H1 (cell line): Measurements from ENCODE around the gene TUBB2B. TPM values are rescaled to one million over a fixed set of nuclear protein-coding genes. Genes with fewer than 3 reads are reported as not detected.

ENCODE experiments used
- CTCF ChIA-PET: fragments of 300-600 bp; sonication (Branson Sonifier 250); formaldehyde crosslinking; loops from one replicate; lab custom pipeline; 2021; ENCODE audit not compliant: partially characterized antibody; lab: Charles Lee
- POLR2A ChIA-PET: fragments of 300-600 bp; sonication (Branson Sonifier 250); formaldehyde crosslinking; loops from one replicate; lab custom pipeline; 2021; ENCODE audit warnings: inconsistent platforms; ENCODE audit not compliant: partially characterized antibody; lab: Charles Lee
- DNase-seq, 2 experiments: peaks; one replicate each; pipeline versions ENCODE4 v3.0.0 to v3.0.0-alpha.2; 2010 to 2022; ENCODE audit warnings: low spot score in 2 of 2, low read depth in 1 of 2, mixed read lengths in 1 of 2
- FAIRE-seq: peaks from 2 replicates; lab custom pipeline; 2011; peaks lifted over from hg19 to GRCh38; lab: Jason Lieb, UNC
- H2AFZ ChIP-seq: 2 replicates; pipeline ENCODE4 v1.8.1; 2012; ENCODE audit warnings: low read length, inconsistent platforms
- H2AK5ac ChIP-seq: 2 replicates; pipeline ENCODE4 v1.6.1; 2013; ENCODE audit warnings: low read depth, low read length
- H2BK120ac ChIP-seq: replicated peaks from 2 replicates; pipeline ENCODE3; 2013; ENCODE audit warnings: low read depth, low read length, inconsistent platforms
- H2BK12ac ChIP-seq: 2 replicates; pipeline ENCODE4 v1.6.1; 2013; ENCODE audit warnings: low read depth, low read length
- H2BK15ac ChIP-seq: 2 replicates; pipeline ENCODE4 v1.6.1; 2013; ENCODE audit warnings: low read length
- H2BK20ac ChIP-seq: 2 replicates; pipeline ENCODE4 v1.6.1; 2013; ENCODE audit warnings: low read length
- H2BK5ac ChIP-seq: 2 replicates; pipeline ENCODE4 v1.6.1; 2013; ENCODE audit warnings: low read depth, low read length
- H3K14ac ChIP-seq: 2 replicates; pipeline ENCODE4 v1.6.1; 2013; ENCODE audit warnings: inconsistent platforms; ENCODE audit not compliant: insufficient read length
- H3K18ac ChIP-seq: 2 replicates; pipeline ENCODE4 v1.6.1; 2013; ENCODE audit warnings: low read length; ENCODE audit errors: extremely low read depth
- H3K23ac ChIP-seq: 2 replicates; pipeline ENCODE4 v1.6.1; 2013; ENCODE audit warnings: inconsistent platforms; ENCODE audit not compliant: insufficient read length
- H3K23me2 ChIP-seq: 2 replicates; pipeline ENCODE4 v1.6.1; 2013; ENCODE audit warnings: low read depth, low read length
- H3K27ac ChIP-seq: 2 replicates; pipeline ENCODE4 v1.6.1; 2011; ENCODE audit warnings: low read depth, low read length, inconsistent platforms
- H3K27me3 ChIP-seq, 4 experiments: replicated peaks in 1 of 4; 1 replicate in 1 of 4; 2 replicates in 3 of 4; pipeline versions ENCODE4 v1.6.1 to v1.8.1; 2011 to 2013; ENCODE audit warnings: low read length in 3 of 4, mild to moderate bottlenecking in 3 of 4, inconsistent platforms in 2 of 4, mixed read lengths in 2 of 4, moderate library complexity in 1 of 4; ENCODE audit not compliant: control insufficient read depth in 3 of 4, insufficient read depth in 3 of 4; ENCODE audit errors: extremely low read depth in 1 of 4
- H3K36me3 ChIP-seq, 4 experiments: 2 replicates each; pipeline versions ENCODE4 v1.6.1 to v1.8.1; 2011 to 2013; ENCODE audit warnings: mild to moderate bottlenecking in 4 of 4, low read length in 3 of 4, moderate library complexity in 2 of 4, control low read depth in 1 of 4, inconsistent platforms in 1 of 4; ENCODE audit not compliant: insufficient read depth in 4 of 4, control insufficient read depth in 2 of 4
- H3K4ac ChIP-seq: replicated peaks from 2 replicates; pipeline ENCODE3; 2013; ENCODE audit warnings: low read length, low read depth, mixed read lengths, inconsistent platforms; ENCODE audit not compliant: insufficient read length
- H3K4me1 ChIP-seq, 4 experiments: replicated peaks in 1 of 4; 1 replicate in 1 of 4; 2 replicates in 3 of 4; pipeline versions ENCODE4 v1.6.1 to v1.8.1; 2011 to 2013; ENCODE audit warnings: low read length in 3 of 4, inconsistent platforms in 2 of 4, mixed read lengths in 1 of 4; ENCODE audit not compliant: insufficient read depth in 4 of 4, control insufficient read depth in 3 of 4
- H3K4me2 ChIP-seq, 2 experiments: 2 replicates each; pipeline versions ENCODE4 v1.6.1 to v1.8.1; 2011 to 2013; ENCODE audit warnings: low read depth in 2 of 2, low read length in 2 of 2, control low read depth in 1 of 2, inconsistent platforms in 1 of 2, mild to moderate bottlenecking in 1 of 2; ENCODE audit not compliant: insufficient read depth in 1 of 2
- H3K4me3 ChIP-seq, 4 experiments: fragments of 200-600, 300-600 bp in 1 of 4; sonication (generic), shearing (Covaris generic), sonication (Bioruptor Twin) in 1 of 4; 2 replicates each; pipeline versions ENCODE4 v1.5.1 to v1.8.1; 2011 to 2016; ENCODE audit warnings: low read length in 4 of 4, low read depth in 3 of 4, control low read depth in 2 of 4, inconsistent platforms in 2 of 4, mild to moderate bottlenecking in 2 of 4, mixed read lengths in 1 of 4, moderate library complexity in 1 of 4; ENCODE audit not compliant: insufficient read depth in 2 of 4; ENCODE audit errors: extremely low read depth in 1 of 4
- H3K56ac ChIP-seq: replicated peaks from 2 replicates; pipeline ENCODE3; 2013; ENCODE audit warnings: low read depth, mild to moderate bottlenecking, mixed read lengths, low read length, inconsistent platforms; ENCODE audit not compliant: insufficient read length
- H3K79me1 ChIP-seq: 2 replicates; pipeline ENCODE4 v1.6.1; 2013; ENCODE audit warnings: low read depth, low read length, control low read depth
- H3K79me2 ChIP-seq, 2 experiments: 2 replicates each; pipeline versions ENCODE4 v1.6.1 to v1.8.1; 2012 to 2013; ENCODE audit warnings: low read length in 2 of 2, mild to moderate bottlenecking in 2 of 2, inconsistent platforms in 1 of 2; ENCODE audit not compliant: insufficient read depth in 2 of 2, control insufficient read depth in 1 of 2
- H3K9ac ChIP-seq, 4 experiments: replicated peaks in 1 of 4; 1 replicate in 1 of 4; 2 replicates in 3 of 4; pipeline versions ENCODE4 v1.6.1 to v1.8.1; 2011 to 2013; ENCODE audit warnings: low read depth in 3 of 4, low read length in 3 of 4, control low read depth in 2 of 4, mild to moderate bottlenecking in 2 of 4, moderate library complexity in 2 of 4, inconsistent platforms in 1 of 4; ENCODE audit errors: extremely low read depth in 1 of 4
- H3K9me3 ChIP-seq, 2 experiments: 2 replicates each; pipeline versions ENCODE4 v1.6.1 to v1.8.1; 2012 to 2013; ENCODE audit warnings: mild to moderate bottlenecking in 2 of 2, moderate library complexity in 2 of 2, control low read depth in 1 of 2, inconsistent platforms in 1 of 2, low read depth in 1 of 2, low read length in 1 of 2, mixed read lengths in 1 of 2; ENCODE audit not compliant: insufficient read depth in 2 of 2
- H4K20me1 ChIP-seq, 2 experiments: replicated peaks in 1 of 2; 2 replicates each; pipeline versions ENCODE3 to v1.8.1; 2011 to 2013; ENCODE audit warnings: inconsistent platforms in 2 of 2, low read length in 2 of 2, mild to moderate bottlenecking in 1 of 2; ENCODE audit not compliant: insufficient read depth in 2 of 2, control insufficient read depth in 1 of 2
- H4K5ac ChIP-seq: 2 replicates; pipeline ENCODE4 v1.6.1; 2013; ENCODE audit warnings: low read length, low read depth, mixed read lengths, inconsistent platforms; ENCODE audit not compliant: insufficient read length
- H4K8ac ChIP-seq: 2 replicates; pipeline ENCODE4 v1.8.0; 2013; ENCODE audit warnings: mild to moderate bottlenecking, moderate library complexity, low read length, inconsistent platforms; ENCODE audit not compliant: insufficient read depth; ENCODE audit errors: extremely low read depth
- H4K91ac ChIP-seq: replicated peaks from 2 replicates; pipeline ENCODE3; 2013; ENCODE audit warnings: low read length, mixed read lengths, inconsistent platforms; ENCODE audit not compliant: insufficient read length
- BACH1 ChIP-seq: IDR thresholded peaks from 2 replicates; pipeline ENCODE4 v1.6.1; 2012; ENCODE audit warnings: low read length, improper control_type of control experiment
- CBX8 ChIP-seq: fragments of 300-800, 300-1000 bp; sonication (generic); IDR thresholded peaks from 2 replicates; pipeline ENCODE4 v1.7.1; 2016; ENCODE audit warnings: low read depth, low read length, borderline replicate concordance
- CREB1 ChIP-seq: IDR thresholded peaks from 2 replicates; pipeline ENCODE4 v1.6.1; 2012; ENCODE audit warnings: inconsistent platforms
- EZH2 ChIP-seq: fragments of 200-600 bp; sonication (generic); IDR thresholded peaks from 2 replicates; pipeline ENCODE4 v1.7.1; 2012; ENCODE audit warnings: low read depth, mild to moderate bottlenecking, moderate library complexity, low read length, inconsistent platforms; ENCODE audit not compliant: severe bottlenecking
- JUND ChIP-seq: IDR thresholded peaks from 2 replicates; pipeline ENCODE4 v1.6.1; 2011; ENCODE audit warnings: mild to moderate bottlenecking, improper control_type of control experiment, low read length
- KDM1A ChIP-seq: fragments of 200-600, 300-600 bp; sonication (generic); IDR thresholded peaks from 2 replicates; pipeline ENCODE4 v1.7.1; 2016; ENCODE audit warnings: mild to moderate bottlenecking, low read length, borderline replicate concordance
- POLR2AphosphoS5 ChIP-seq: IDR thresholded peaks from 2 replicates; pipeline ENCODE4 v1.6.1; 2011; ENCODE audit warnings: low read depth, low read length
- RAD21 ChIP-seq, 2 experiments: IDR thresholded peaks in 1 of 2; conservative IDR thresholded peaks in 1 of 2; 2 replicates each; pipeline ENCODE4 v1.6.1; 2011; ENCODE audit warnings: low read depth in 2 of 2, low read length in 2 of 2, improper control_type of control experiment in 1 of 2, inconsistent platforms in 1 of 2, mild to moderate bottlenecking in 1 of 2, moderate library complexity in 1 of 2
- RBBP5 ChIP-seq: IDR thresholded peaks from 2 replicates; pipeline ENCODE4 v1.7.1; 2012; ENCODE audit warnings: low read depth, mild to moderate bottlenecking, inconsistent platforms, low read length, moderate library complexity, borderline replicate concordance
- SIRT6 ChIP-seq: IDR thresholded peaks from one replicate; pipeline ENCODE4 v1.7.1; 2012; ENCODE audit warnings: low read length, inconsistent platforms
- TBP ChIP-seq: IDR thresholded peaks from 2 replicates; pipeline ENCODE4 v1.6.1; 2011; ENCODE audit warnings: low read depth, low read length, improper control_type of control experiment
- TEAD4 ChIP-seq: IDR thresholded peaks from 2 replicates; pipeline ENCODE4 v1.6.1; 2012; ENCODE audit warnings: low read depth, low read length, inconsistent platforms, mixed read lengths
- ZNF274 ChIP-seq: IDR thresholded peaks from 2 replicates; pipeline ENCODE4 v1.7.0; 2012; ENCODE audit warnings: low read length, borderline replicate concordance; ENCODE audit errors: extremely low read depth
- WGBS, 2 experiments: shearing (Covaris generic) in 1 of 2; methylation state at CpG; one replicate each; pipeline versions ENCODE4 v1.1.6 to v1.1.7; 2013 to 2015; ENCODE audit warnings: low lambda C conversion rate in 2 of 2, mixed read lengths in 2 of 2, inconsistent platforms in 1 of 2, low coverage in 1 of 2, missing lambda C conversion rate in 1 of 2; ENCODE audit not compliant: insufficient replicate concordance in 2 of 2, insufficient coverage in 1 of 2, insufficient read length in 1 of 2; ENCODE audit errors: extremely low coverage in 1 of 2, missing lambda C conversion rate in 1 of 2; 5-methylcytosine and 5-hydroxymethylcytosine counted together
- polyA plus RNA-seq, 7 experiments: library from polyadenylated mRNA; depleted of rRNA in 3 of 7; stranded (reverse) in 5 of 7; unstranded in 2 of 7; fragments of >200 nt in 5 of 7; fragments of 200-250 nt in 2 of 7; gene quantifications; 1 replicate in 5 of 7; 2 replicates in 1 of 7; 4 replicates in 1 of 7; pipeline versions ENCODE4 v1.2.1 to v1.2.3, GENCODE V29; 2011 to 2013; ENCODE audit warnings: missing spikeins in 2 of 7, mixed read lengths in 2 of 7
- total RNA-seq: library from RNA; stranded (reverse); fragmentation: NEBNext Ultra II Directional; extraction: Animal tissue kit (Norgen Biotek cat#: 25700); gene quantifications from 2 replicates; pipeline ENCODE4 v1.2.1, GENCODE V29; 2021

The TUBB2B gene
- total and polyA plus RNA-seq, 2 of the 8 experiments (the other 6 are each of a cell fraction or from before 2014, with no cell fraction given) = 612 to 722 TPM

DNA sequence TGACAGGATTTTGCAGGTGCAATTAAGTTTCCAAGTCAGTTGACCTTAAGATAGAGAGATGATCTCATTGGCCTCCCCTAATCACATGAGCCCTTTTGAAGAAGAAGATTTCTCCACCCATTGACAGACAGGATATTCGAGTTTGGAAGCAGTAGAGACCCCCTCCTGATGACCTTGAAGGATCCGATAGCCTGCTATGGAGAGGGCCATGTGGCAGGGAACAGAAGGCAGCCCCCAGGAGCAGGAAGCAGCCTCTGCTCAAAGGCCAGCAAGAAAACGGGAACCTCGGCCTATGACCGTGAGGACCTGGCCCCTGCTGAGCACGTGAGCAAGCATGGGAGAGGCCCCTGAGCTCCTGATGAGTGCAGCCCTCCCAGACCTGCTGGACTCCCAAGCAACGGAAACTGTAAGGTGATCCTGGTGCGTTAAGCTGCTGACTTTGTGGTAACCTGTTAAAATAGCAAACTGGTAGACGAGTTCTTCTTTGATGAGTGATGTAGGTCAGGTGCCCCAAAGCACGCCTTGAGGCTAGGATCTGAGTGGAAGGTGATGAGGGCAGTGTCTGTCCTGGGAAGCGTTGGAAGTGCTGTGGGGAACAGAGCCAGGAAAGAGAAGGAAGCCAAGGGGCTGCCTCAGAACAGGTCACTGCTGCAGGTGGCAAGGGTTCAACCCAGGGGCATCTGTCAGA is 51.6 kb downstream of the TUBB2B start:
- Histone ChIP-seq H2AK5ac (peak overlapping the region; percentile 88; the same call in 1 of the 2 replicates), H2AFZ (no peak overlapping the region), H4K5ac (no peak overlapping the region), H3K4me3 (no peak overlapping the region), H4K20me1 (no peaks in the 10 kb centered on the region), H3K4me1 (peaks cover 0 to 3% (median 0%) of the 10 kb centered on the region in 4 experiments; a peak in 1 of 7 replicates), H3K14ac (no peak overlapping the region), H3K56ac (no peak overlapping the region), H2BK5ac (peak overlapping the region; percentile 73; the same call in 1 of the 2 replicates), H3K4me2 (no peak overlapping the region), H3K9ac (no peak overlapping the region), H4K8ac (no peak overlapping the region; the same call in 1 of the 2 replicates), H2BK120ac (no peak overlapping the region), H4K91ac (peak overlapping the region; percentile 67), H2BK15ac (peak overlapping the region; percentile 48; the same call in 1 of the 2 replicates), H3K4ac (no peak overlapping the region), H3K9me3 (no peaks in the 10 kb centered on the region; a peak in 1 of 4 replicates), H3K18ac (peak overlapping the region; percentile 44; the same call in 1 of the 2 replicates), H2BK20ac (peak overlapping the region; percentile 94), H3K36me3 (no peaks in the 10 kb centered on the region), H2BK12ac (peak overlapping the region; percentile 98), H3K23ac (no peak overlapping the region), H3K27me3 (no peaks in the 10 kb centered on the region), H3K23me2 (no peaks in the 10 kb centered on the region; the same call in 1 of the 2 replicates), H3K79me2 (no peaks in the 10 kb centered on the region), H3K27ac (no peak overlapping the region), H3K79me1 (no peaks in the 10 kb centered on the region)
- DNase-seq (no peak), FAIRE-seq (no peak)
- WGBS, 2 experiments = 78% methylated on average over 11 of the region's 11 CpGs; no CpG with 5 or more reads in 1 of the 2 experiments
- ChIA-PET POLR2A (interaction anchor here (0.9 to 3.5 kb wide), 8 partner anchors 8 to 53 kb away, joined by 3 to 17 read pairs (median 4); no protein-coding TSS in a partner anchor), CTCF (interaction anchor here (0.9 to 3.4 kb wide), 6 partner anchors 11 to 757 kb away, joined by 3 to 13 read pairs (median 4); no protein-coding TSS in a partner anchor)
- no peak for TF ChIP-seq CBX8
- no peak for TF ChIP-seq SIRT6
- no peak for TF ChIP-seq RBBP5
- no peak for TF ChIP-seq POLR2AphosphoS5
- TF ChIP-seq JUND = no peak
- TF ChIP-seq EZH2 = no peak
- TF ChIP-seq RAD21 (IDR thresholded peaks at IDR 0.05 in 1 of 2, conservative IDR thresholded peaks at IDR 0.05 in 1 of 2; ENCODE audit: low read depth in 2 of 2, low read length in 2 of 2) = no peak
- no peak for TF ChIP-seq TEAD4
- TF ChIP-seq TBP = no peak
- no peak for TF ChIP-seq KDM1A
- TF ChIP-seq CREB1 = no peak
- TF ChIP-seq ZNF274 = no peak
- no peak for TF ChIP-seq BACH1
